GM18868 (cell line): Measurements from ENCODE around the gene MGAT4C.
"Not testable (repeated sequence)": the region's sequence is repeated elsewhere in the genome, so short reads cannot be mapped to it uniquely, and the experiment has no call there.

Experiments
- ATAC-seq: cut with Tn5 transposase; IDR thresholded peaks from one replicate; pipeline ENCODE4 v1.9.1; 2021; ENCODE audit warnings: mild to moderate bottlenecking, moderate library complexity; ENCODE audit not compliant: unreplicated experiment

MGAT4C gene

DNA sequence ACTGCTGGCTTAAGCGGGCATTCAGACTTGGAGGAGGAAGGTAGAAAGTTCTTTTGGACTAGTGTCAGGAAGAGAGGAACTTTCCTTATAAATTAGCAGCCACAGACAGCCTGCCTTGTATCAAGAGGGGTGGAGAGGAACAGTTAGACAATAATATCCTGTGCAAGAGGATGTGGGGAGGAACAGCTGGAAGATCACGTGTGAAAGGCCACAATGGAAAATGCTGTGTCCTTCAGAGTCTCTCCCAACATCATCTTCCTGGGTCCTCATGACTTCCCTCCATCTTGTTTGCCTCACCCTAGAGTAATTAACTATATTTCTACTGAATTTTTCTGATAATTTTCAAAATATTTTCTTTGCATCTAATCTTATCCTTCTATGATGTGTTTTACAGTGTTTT lies 117.4 kb downstream of the MGAT4C start:
- no peak for ATAC-seq

DNA sequence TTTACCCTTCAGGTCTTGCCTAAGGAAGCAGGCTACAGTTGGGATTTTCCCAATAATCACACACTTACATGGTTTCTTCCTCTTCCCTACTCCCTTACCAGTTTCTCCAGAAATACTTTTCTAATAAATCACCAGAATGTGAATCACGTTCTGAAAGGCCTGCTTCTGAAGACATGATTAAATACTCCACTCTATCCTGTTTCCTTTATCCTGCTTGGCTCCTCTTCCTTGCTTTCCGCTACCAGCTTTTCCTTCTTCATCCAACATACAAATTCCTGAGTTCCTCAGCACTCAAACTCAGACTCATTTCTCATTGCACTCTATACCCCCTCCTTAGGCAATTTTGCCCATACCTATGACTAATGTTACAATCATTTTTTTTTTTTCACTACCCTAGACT lies 118.3 kb downstream of the MGAT4C start:
- no peak for ATAC-seq

DNA sequence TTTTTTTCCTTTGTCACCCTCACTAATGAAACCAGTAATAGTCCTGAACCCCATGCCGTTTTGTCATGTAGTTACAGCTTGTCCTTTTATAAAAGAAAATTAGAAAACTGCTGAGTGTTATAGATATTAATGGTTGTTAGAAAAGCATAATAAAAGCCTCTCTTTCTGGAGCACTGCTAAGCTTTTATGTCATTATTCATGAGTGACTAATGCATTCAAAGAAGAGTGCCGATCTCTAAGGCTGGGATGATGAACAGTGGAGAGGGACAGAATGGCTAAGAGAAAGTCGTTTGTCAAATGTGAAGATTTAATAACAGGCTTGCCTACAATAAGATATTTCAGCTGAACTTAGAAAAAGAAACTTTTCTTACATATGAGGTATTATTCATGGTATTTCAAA lies 121.6 kb downstream of the MGAT4C start:
- ATAC-seq, result no peak

DNA sequence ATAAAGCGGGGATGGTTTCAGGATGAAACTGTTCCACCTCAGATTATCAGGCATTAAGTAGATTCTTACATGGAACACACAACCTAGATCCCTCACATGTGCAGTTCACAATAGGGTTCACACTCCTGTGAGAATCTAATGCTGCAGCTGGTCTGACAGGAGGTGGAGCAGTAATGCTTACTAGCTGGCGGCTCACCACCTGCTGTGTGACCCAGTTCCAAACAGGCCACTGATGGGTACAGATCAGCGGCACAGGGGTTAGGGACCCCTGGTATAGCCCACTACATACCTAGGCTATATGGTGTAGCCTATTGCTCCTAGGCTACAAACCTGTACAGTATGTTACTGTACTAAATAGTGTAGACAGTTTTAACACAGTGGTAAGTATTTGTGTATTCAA lies 129.3 kb downstream of the MGAT4C start:
- ATAC-seq, result not testable (repeated sequence)

DNA sequence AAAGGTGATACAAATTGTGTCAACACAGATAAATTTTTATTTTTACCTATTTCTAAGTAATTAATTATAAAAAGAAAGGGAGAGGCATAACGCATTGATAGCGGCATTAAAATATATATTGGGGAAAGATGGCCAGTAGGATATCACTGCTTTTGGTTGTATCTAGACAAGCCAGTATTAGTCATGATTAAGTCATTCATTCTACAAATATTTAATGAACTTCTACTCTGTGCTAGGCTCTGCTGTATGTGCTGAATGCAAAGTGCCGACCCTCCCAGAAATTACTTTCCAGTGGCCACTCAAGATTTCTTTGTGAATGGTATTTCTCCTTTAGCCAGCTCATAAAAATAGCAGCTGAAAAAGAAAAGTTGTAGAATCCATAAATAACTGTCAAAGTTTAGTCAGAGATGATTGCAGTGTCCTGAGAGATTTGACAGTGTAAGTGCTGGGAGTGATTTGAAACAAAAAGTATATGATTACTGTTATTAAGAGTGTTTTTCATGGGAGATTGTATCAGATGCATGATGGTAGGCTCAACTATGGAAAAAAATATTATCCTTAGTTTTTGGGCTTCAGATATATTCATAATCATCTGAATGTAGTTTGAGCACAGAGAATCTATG lies 133.2 kb downstream of the MGAT4C start:
- no peak for ATAC-seq

DNA sequence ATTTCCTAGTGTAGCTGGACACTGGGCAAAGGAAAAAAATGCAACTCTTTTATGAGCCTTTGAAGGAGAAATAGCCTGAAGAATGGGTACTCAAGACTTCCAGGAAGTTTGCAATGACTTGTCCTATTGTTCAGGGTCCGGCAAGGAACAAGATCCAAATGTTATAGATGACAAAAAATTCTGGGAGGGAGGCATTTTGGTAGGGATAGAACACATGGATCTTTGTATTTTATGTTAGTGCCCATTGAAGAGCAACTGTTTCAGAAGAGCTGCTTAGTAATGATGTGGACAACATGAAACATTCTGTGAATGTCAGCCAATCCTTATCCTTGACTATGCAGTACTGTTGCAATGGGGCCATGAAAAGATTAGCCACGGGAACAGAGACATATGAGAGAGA lies 138.0 kb downstream of the MGAT4C start:
- no peak for ATAC-seq

DNA sequence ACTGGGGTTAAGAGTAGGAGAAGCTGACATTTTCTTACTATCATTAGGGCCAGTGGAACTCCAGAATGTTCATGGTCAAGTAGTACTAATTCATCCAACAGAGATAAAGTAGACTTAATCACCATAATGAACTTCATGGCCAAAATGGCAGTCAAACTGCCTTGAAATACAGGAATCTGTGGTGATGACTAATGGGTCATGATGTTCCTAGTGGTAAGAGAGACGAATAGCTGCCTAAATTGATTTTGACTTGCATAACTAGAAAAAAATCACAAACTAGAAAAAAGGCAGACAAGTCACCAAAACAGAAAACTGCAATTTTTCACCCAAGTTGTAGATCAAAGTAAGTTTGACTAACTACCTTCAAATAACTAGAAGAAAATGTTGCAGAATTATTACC lies 138.5 kb downstream of the MGAT4C start:
- ATAC-seq, result no peak

DNA sequence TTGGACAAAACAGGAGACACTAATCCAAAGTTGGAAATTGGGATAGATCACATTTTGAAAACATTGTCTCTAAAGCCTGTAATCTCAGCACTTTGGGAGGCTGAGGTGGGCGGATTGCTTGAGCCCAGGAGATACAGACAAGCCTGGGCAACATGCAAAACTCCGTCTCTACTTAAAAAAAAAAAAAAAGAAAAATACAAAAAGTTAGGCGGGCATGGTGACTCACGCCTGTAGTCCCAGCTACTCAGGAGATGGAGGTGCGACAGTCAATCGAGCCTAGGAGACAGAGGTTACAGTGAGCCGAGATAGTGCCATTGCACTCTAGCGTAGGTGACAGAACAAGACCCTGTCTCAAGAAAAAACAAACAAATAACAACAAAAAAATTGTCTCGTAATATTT lies 152.1 kb downstream of the MGAT4C start:
- ATAC-seq, result no peak

DNA sequence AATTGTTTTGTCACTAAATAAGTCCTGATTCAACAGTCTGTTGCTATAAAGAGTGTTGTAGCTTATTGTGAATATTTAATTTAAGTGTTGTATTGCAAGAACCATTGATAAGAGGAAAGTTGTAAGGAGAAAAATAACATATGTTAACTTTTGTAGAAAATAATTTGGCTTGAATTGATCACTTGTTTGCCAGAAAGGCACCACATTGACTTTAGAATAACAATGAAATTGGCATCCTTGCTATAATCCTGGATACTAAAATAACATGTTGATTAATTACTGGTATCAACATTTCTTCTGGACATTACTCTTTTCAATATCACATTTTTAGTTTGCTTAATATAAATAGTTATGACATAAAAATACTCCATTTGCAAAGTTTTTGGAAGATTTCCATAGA lies 159.0 kb downstream of the MGAT4C start:
- no peak for ATAC-seq

DNA sequence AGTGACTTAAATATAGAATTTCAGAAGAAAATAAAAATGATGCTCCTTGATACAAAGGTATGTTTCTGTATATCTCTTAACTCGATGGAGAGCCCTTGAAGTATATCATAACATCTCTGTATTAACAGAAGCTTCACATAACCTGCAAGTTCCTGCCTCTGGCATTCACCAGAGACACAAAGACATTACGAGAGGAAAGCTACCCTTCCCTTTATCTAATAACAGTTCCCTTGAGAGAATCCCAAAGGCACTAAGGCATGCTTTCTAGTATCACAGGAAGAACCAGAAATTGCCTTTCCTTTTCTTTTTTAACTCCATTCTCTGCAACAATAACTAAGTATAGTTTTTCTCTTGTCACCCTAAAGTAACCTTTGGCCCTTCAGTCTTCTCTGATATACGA lies 164.5 kb downstream of the MGAT4C start:
- ATAC-seq, result no peak

DNA sequence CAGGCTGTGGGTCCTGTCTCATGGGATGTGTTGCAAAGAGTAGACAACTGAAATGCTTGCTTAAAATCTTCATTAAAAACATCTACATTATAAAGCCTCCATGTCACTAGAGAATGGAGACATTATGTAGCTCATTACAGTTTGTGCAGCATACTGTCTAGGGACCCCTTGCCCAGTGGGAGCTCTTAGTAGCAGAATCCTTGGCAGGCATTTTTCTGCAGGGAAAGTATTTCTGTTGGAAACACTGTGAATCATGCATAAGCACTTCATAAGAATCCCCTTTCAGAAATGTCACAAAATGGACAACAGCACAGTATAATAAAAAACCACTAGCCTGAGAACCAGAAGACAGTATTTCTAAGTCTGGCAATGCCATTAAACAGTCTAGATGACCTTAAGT lies 174.3 kb downstream of the MGAT4C start:
- ATAC-seq, result no peak

DNA sequence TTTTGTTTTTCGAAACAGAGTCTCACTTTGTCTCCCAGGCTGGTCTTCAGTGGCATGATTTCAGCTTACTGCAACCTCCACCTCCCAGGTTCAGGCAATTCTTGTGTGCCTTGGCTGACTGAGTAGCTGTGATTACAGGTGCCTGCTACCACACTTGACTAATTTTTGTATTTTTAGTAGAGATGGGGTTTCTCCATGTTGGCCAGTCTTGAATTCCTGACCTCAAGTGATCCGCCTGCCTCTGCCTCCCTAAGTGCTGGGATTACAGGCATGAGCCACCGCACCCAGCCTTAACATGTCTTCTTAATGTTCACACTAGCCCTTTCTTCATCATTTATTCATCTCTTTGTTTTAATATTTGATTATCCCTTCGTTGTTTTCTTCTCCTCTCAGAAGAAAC lies 197.1 kb downstream of the MGAT4C start:
- ATAC-seq, result not testable (repeated sequence)

DNA sequence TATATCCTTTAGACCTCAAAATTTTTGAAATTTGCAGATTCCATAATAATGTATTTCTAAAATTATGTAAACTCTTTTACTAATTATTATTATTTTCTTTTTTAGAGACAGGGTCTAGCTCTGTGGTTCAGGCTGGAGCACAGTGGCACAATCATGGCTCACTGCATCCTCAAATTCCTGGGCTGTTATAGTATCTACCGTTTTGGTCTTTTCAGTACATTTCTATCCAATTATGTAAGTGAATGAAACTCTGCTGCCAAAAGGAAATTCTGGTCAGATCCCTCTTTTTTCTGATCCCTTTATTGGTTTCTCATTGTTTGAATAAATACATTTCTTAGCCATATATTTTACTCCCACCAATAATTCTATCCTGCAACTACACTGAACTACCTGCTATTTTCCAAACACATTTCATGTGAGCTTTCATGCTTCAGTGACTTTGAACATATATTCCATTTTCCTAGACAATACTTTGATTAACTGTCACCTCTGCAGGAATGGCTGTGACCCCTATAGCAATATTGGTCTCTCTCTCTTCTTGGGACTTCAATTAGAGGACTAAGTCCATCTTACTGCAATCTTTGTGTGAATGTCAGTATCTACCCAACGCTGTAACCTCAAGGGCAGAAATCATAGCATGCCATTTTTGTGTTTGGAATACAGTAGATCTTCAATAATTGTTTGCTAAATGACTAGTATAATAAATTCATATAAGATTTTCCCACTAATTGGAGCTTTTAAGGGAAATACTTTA lies 198.9 kb downstream of the MGAT4C start:
- ATAC-seq, result no peak

DNA sequence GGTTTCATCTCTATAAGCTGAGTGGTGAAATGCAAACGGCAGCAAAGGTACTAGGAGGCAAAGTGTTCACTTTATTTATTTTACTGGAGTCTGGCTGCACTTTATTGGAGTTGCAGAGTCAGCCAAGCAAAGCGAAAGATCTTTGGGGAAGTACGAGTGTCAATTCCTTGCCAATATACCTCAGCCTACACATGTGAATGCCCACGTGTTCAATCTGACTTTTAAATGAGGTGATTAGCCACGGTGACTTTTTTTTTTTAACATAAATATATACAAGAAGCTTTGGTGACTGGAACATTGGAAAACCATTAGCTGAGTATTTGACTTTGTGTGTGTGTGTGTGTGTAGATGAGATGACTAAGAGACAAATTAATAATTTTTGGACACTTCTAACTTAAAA lies 203.3 kb downstream of the MGAT4C start:
- no peak for ATAC-seq

DNA sequence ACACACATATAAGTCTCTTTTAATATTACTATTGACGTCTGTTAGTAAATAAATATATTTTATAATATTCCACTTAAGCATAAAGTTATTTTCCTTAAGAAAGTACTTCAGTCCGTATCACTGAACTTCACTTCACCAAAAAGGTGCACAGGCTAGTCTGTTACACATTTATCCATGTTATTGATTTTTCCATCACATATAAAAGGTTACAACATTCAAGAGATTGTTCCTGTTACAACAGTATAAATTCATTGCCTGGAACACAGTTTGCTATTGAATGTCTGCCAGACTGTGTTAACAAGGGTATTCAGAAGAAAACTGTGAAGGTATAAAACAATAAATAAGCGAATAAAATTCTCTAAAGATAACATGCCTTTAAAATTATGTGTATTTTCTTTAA lies 206.2 kb downstream of the MGAT4C start:
- no peak for ATAC-seq

DNA sequence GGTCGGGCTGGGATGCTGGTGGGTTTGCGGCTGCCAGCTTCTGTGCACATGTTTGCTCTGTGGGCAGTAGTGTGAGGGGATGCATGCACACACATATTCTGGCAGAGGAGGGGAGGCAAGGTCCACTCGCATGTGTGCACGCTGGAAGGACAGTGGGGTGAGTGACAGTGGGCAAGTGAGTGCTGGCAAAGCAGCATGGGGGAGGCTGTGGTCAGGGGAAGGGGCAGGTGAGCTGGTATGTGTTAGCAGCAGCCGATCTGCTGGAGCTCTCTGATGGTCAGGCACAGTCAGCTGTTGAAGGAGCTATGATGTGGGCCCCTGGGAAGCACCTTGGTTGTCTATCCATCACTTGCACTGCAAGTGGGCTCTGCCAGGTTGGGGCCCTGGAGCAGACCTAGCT lies 211.8 kb downstream of the MGAT4C start:
- no peak for ATAC-seq

DNA sequence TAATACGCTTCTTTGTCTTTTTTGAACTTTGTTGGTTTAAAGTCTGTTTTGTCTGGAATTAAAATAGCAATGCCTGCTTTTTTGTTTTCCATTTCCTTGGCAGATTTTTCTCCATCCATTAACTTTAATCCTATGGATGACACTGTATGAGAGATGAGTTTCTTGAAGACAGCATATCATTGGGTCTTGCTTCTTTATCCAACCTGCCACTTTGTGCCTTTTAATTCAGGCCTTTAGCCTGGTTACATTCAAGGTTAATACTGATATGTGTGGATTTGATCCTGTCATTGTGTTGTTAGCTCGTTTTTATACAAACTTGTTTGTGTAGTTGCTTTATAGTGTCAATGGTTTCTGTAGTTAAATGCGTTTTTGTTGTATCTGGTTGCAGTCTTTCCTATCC lies 214.1 kb downstream of the MGAT4C start:
- ATAC-seq, result no peak

DNA sequence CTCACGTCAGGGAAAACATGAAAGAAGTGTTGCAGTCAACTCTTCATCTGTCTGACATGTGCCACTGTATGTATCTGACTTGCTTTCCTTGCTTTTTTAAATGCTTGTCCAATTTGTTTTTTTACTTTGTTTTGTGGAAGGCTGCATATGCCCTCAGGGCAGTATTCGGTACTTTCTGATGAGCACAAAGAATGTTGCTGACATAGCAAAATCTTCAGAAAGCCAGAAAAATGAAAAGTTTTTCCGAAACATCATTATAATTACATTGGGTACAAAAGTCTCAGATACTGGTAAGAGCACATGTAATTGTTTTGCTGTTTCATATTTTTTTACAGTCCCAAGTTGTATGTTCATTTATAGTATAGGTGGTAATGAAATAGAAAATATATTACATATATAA lies 237.8 kb downstream of the MGAT4C start:
- no peak for ATAC-seq

DNA sequence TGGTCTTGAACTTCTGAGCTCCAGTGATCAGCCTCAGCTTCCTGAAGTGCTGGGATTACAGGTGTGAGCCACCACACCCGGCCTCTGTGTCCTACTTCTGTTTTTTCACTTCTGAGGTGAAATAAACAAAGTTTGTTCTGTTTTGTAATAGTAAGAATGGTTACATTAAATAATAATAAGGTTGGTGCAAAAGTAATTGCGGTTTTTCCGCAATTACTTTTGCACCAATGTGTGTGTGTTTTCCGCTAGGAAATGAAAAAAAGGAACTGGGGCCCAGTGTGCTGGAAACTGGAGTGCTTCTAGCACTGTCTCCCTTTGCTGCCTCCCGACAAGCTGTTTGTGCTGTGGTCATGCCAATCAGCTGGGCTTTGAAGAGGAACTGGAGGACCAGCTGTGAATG lies 241.2 kb downstream of the MGAT4C start:
- ATAC-seq, result no peak

DNA sequence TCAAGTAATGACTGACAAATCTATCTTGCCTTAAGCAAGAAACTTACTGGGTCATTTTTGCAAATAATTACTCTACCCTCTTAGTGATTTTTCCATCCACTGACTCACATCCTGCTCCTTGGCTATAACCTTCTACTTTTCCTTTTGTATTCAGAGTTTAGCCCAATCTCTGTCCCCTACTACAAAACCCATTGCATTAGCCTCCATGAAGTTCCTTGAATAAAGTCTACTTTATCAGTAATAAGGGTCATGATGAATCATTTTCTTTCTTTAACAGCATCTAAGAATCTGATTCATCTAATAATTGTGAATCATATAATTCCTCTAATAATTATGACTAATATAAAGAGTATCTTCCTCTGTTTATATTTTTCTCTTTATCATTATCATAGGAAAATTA lies 249.5 kb downstream of the MGAT4C start:
- no peak for ATAC-seq

DNA sequence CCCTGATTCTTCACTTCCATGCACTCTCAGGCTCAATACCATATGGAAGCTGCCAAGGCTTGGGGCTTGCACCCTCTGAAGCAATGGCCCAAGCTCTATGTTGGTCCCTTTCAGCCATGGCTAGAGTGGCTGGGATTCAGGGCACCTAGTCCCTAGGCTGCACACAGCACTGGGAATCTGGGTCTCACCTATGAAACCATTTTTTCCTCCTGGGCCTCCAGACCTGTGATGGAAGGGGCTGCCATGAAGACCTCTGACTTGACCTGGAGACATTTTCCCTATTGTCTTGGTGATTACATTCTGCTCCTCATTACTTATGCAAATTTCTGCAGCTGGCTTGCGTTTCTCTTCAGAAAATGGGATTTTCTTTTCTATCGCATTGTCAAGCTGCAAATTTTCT lies 258.1 kb downstream of the MGAT4C start:
- no peak for ATAC-seq

DNA sequence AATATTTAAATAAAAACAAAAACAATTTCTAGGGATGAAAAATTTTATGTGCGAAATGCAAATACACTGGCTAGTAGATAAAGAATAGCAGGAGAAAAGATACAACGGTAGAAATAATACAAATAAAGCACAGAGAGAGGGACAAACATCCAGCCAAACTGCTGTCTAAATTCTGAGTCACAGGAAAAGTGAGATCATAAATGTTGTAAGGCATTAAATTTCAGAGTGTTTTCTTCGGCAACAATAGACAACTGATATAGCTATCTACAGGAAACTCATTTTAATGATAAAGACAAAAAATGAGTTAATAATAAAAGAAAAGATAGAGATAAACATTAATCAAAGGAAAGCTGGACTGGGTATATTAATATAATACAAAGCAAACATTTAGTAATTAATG lies 259.9 kb downstream of the MGAT4C start:
- ATAC-seq, result no peak

DNA sequence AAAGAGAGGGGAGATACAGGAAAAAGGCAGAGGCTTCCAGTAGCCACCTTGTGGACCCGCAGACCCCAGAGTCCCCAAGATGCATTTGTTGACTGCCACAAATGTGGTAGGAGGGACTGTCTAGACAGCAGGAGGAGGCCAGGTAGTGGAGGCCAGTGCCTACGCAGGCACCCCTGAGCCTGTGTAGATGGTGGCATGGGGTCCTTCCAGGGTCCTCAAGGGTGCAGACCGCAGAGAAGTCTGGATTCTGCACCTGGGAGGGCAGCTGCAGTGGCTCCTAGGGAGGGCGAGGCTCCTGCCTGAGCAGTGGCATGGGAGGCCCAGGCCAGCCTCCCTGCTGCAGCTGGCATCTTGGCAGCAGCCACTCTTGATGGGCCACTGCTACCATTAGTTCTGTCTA lies 262.4 kb downstream of the MGAT4C start:
- no peak for ATAC-seq
